Measurements from ENCODE around the gene RAX2.

Gene RAX2

GRCh38 chr19:3798137-3798536 is 26.1 kb upstream of the RAX2 start:
- no peak overlapping the region for H3K9ac ChIP-seq (ENCODE audit: low read depth, low read length)
- peaks cover 36% of the 10 kb centered on the region for H3K27me3 ChIP-seq (ENCODE audit: control insufficient read depth, insufficient read depth, low read length)
- H3K9me3 ChIP-seq (replicated peaks; ENCODE audit: low read length) = no peaks in the 10 kb centered on the region
- no peak overlapping the region for H3K4me2 ChIP-seq (ENCODE audit: low read length)
- H3K36me3 ChIP-seq (ENCODE audit: insufficient read depth, low read length) = no peaks in the 10 kb centered on the region
- no peak overlapping the region for H3K4me3 ChIP-seq (ENCODE audit: low read length)
- peaks cover 7% of the 10 kb centered on the region for H3K4me1 ChIP-seq (ENCODE audit: control insufficient read depth, insufficient read depth, low read length)

- H3K4me1 ChIP-seq (ENCODE audit: control insufficient read depth, insufficient read depth, low read length) = peaks cover 4% of the 10 kb centered on the region
- H3K9me3 ChIP-seq (replicated peaks; ENCODE audit: low read length) = no peaks in the 10 kb centered on the region
- H3K36me3 ChIP-seq (ENCODE audit: insufficient read depth, low read length) = no peaks in the 10 kb centered on the region
- no peak overlapping the region for H3K4me2 ChIP-seq (ENCODE audit: low read length)
- H3K4me3 ChIP-seq (ENCODE audit: low read length) = no peak overlapping the region
- peaks cover 23% of the 10 kb centered on the region for H3K27me3 ChIP-seq (ENCODE audit: control insufficient read depth, insufficient read depth, low read length)
- no peak overlapping the region for H3K9ac ChIP-seq (ENCODE audit: low read depth, low read length)
Measured at GRCh38 chr19:3796358-3796757, 24.3 kb upstream of the RAX2 start.

GRCh38 chr19:3793799-3794198 is 21.8 kb upstream of the RAX2 start:
- peaks cover 4% of the 10 kb centered on the region for H3K9me3 ChIP-seq (replicated peaks; ENCODE audit: low read length)
- peaks cover 27% of the 10 kb centered on the region for H3K27me3 ChIP-seq (ENCODE audit: control insufficient read depth, insufficient read depth, low read length)
- no peak overlapping the region for H3K4me2 ChIP-seq (ENCODE audit: low read length)
- no peak overlapping the region for H3K4me3 ChIP-seq (ENCODE audit: low read length)
- no peaks in the 10 kb centered on the region for H3K4me1 ChIP-seq (ENCODE audit: control insufficient read depth, insufficient read depth, low read length)
- H3K36me3 ChIP-seq (ENCODE audit: insufficient read depth, low read length) = no peaks in the 10 kb centered on the region
- H3K9ac ChIP-seq (ENCODE audit: low read depth, low read length) = no peak overlapping the region

GRCh38 chr19:3792114-3792513 is 20.1 kb upstream of the RAX2 start:
- Histone ChIP-seq H3K9ac (ENCODE audit: low read depth, low read length) (no peak overlapping the region), H3K36me3 (ENCODE audit: insufficient read depth, low read length) (no peaks in the 10 kb centered on the region), H3K27me3 (ENCODE audit: control insufficient read depth, insufficient read depth, low read length) (peaks cover 28% of the 10 kb centered on the region), H3K4me2 (ENCODE audit: low read length) (no peak overlapping the region), H3K4me3 (ENCODE audit: low read length) (no peak overlapping the region), H3K4me1 (ENCODE audit: control insufficient read depth, insufficient read depth, low read length) (no peaks in the 10 kb centered on the region), H3K9me3 (replicated peaks; ENCODE audit: low read length) (peaks cover 4% of the 10 kb centered on the region)

DNA sequence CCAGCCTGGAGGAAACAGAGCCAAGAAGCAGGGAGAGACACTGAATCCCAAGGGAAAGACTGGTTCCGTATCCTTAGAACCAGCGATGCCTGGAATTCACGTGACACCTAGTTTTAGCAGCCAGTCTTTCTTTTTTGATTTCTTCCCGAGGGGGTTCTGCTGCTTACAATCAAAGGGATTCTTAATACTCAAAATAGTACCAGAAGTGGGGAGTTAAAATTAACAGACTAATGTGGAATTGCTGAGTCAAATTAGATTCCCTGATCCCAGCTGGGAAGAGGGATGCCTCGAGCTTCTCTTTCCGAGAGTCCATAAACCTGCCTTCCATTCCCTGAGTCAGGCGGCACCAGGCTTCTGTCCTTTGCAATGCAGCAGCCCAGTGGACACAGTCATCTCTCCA is 18.9 kb upstream of the RAX2 start:
- peaks cover 28% of the 10 kb centered on the region for H3K27me3 ChIP-seq (ENCODE audit: control insufficient read depth, insufficient read depth, low read length)
- peaks cover 4% of the 10 kb centered on the region for H3K9me3 ChIP-seq (replicated peaks; ENCODE audit: low read length)
- H3K36me3 ChIP-seq (ENCODE audit: insufficient read depth, low read length) = no peaks in the 10 kb centered on the region
- H3K4me2 ChIP-seq (ENCODE audit: low read length) = no peak overlapping the region
- H3K4me1 ChIP-seq (ENCODE audit: control insufficient read depth, insufficient read depth, low read length) = no peaks in the 10 kb centered on the region
- no peak overlapping the region for H3K4me3 ChIP-seq (ENCODE audit: low read length)
- H3K9ac ChIP-seq (ENCODE audit: low read depth, low read length) = no peak overlapping the region

- H3K36me3 ChIP-seq (ENCODE audit: insufficient read depth, low read length) = no peaks in the 10 kb centered on the region
- no peak overlapping the region for H3K9ac ChIP-seq (ENCODE audit: low read depth, low read length)
- no peaks in the 10 kb centered on the region for H3K4me1 ChIP-seq (ENCODE audit: control insufficient read depth, insufficient read depth, low read length)
- H3K9me3 ChIP-seq (replicated peaks; ENCODE audit: low read length) = peaks cover 4% of the 10 kb centered on the region
- no peak overlapping the region for H3K4me2 ChIP-seq (ENCODE audit: low read length)
- peaks cover 31% of the 10 kb centered on the region for H3K27me3 ChIP-seq (ENCODE audit: control insufficient read depth, insufficient read depth, low read length)
- H3K4me3 ChIP-seq (ENCODE audit: low read length) = no peak overlapping the region
Measured at GRCh38 chr19:3790209-3790734, 18.2 kb upstream of the RAX2 start.

GRCh38 chr19:3788996-3789778 is 17.2 kb upstream of the RAX2 start:
- Histone ChIP-seq H3K4me3 (ENCODE audit: low read length) (no peak overlapping the region), H3K9ac (ENCODE audit: low read depth, low read length) (no peak overlapping the region), H3K36me3 (ENCODE audit: insufficient read depth, low read length) (no peaks in the 10 kb centered on the region), H3K9me3 (replicated peaks; ENCODE audit: low read length) (peaks cover 4% of the 10 kb centered on the region), H3K4me2 (ENCODE audit: low read length) (no peak overlapping the region), H3K4me1 (ENCODE audit: control insufficient read depth, insufficient read depth, low read length) (no peaks in the 10 kb centered on the region), H3K27me3 (ENCODE audit: control insufficient read depth, insufficient read depth, low read length) (peaks cover 37% of the 10 kb centered on the region)

DNA sequence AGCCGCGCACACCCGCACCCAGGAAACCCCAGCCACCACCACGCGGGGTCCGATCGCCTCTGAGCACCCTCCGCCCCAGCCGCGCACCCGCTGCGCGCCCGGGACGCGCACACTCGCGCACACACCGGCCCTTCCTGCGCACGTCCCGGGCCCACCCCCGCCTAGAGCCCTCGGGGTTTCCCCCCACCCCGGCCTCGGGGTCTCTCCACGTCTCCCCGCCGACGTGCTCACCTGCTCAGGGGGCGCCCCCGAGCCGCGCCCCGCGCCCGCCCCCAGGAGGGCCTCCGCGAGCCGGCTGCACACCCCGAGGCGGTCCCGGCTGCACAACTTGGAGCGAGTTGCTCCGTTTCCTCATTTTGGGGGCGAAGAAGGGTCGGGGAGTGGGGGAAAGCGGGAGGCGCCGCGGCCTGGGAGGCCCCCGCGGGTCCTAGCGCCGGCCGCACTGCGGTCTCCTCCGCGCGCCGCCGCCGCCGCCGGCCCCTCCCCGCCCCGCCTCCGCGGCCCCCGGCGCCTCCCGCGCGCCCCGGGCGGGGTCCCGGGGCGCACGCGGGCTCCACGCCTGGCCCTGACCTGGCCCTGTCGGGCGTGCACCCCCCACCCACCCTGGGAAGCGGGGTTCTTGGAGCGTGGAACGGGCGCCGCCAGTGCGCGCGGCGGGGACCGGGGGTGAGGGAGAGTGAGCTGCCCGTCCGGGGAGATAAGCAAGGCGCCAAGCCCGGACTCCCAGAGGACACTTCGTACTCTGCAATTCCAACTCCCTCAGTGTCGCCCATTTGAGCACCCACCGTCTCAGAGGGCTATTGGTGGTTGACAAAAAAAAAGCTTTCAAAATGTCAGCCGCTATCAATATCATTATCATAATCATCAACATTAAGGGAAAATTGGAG is 14.2 kb upstream of the RAX2 start, which contains the start of gene MATK:
TSS of gene MATK (minus strand) at position 444 of the 887 bp plus-strand sequence. CDS start 1,246 bp downstream, outside the sequence.
- H3K4me1 ChIP-seq (ENCODE audit: control insufficient read depth, insufficient read depth, low read length) = no peaks in the 10 kb centered on the region
- H3K9ac ChIP-seq (ENCODE audit: low read depth, low read length) = no peak within 1 kb of the TSS
- H3K4me3 ChIP-seq (ENCODE audit: low read length) = no peak within 1 kb of the TSS

DNA sequence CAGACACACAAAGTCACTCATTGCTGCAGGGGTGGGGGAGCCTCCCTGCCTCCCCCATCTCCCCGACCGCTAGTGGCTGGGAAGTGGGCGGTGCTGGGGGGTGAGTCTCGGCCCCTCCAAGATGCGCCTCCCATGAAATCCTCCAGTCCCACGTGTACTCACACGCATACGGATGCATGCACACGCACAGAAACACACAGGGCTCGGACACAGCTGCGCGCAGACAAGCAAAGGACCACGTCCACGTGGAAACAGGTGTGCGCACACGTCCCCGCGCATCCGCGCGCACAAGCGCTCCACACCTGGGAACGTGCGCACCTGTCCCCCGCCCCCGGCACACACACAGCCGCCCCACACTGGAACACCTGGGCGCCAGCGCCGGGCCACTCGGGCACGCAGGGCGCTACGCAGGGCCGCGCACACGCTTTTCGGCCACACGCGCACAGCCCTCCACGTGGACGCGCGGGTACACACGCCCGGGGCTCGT is 13.5 kb upstream of the RAX2 start:
- Histone ChIP-seq H3K4me1 (ENCODE audit: control insufficient read depth, insufficient read depth, low read length) (no peaks in the 10 kb centered on the region), H3K27me3 (ENCODE audit: control insufficient read depth, insufficient read depth, low read length) (peaks cover 31% of the 10 kb centered on the region), H3K36me3 (ENCODE audit: insufficient read depth, low read length) (no peaks in the 10 kb centered on the region), H3K4me3 (ENCODE audit: low read length) (no peak overlapping the region), H3K9ac (ENCODE audit: low read depth, low read length) (no peak overlapping the region), H3K4me2 (ENCODE audit: low read length) (peak overlapping the region; percentile 12), H3K9me3 (replicated peaks; ENCODE audit: low read length) (peaks cover 15% of the 10 kb centered on the region)

More for the DNA sequence above, 14.2 kb upstream of the RAX2 start, which contains the start of gene MATK:
- peaks cover 37% of the 10 kb centered on the region for H3K27me3 ChIP-seq (ENCODE audit: control insufficient read depth, insufficient read depth, low read length)
- H3K4me2 ChIP-seq (ENCODE audit: low read length) = peak within 1 kb of the TSS; percentile 12
- H3K36me3 ChIP-seq (ENCODE audit: insufficient read depth, low read length) = no peaks in the 10 kb centered on the region
- H3K9me3 ChIP-seq (replicated peaks; ENCODE audit: low read length) = peaks cover 18% of the 10 kb centered on the region

- Histone ChIP-seq H3K36me3 (ENCODE audit: insufficient read depth, low read length) (no peaks in the 10 kb centered on the region), H3K4me2 (ENCODE audit: low read length) (no peak overlapping the region), H3K9me3 (replicated peaks; ENCODE audit: low read length) (peaks cover 15% of the 10 kb centered on the region), H3K4me1 (ENCODE audit: control insufficient read depth, insufficient read depth, low read length) (no peaks in the 10 kb centered on the region), H3K4me3 (ENCODE audit: low read length) (no peak overlapping the region), H3K9ac (ENCODE audit: low read depth, low read length) (no peak overlapping the region), H3K27me3 (ENCODE audit: control insufficient read depth, insufficient read depth, low read length) (peaks cover 25% of the 10 kb centered on the region)
Measured at GRCh38 chr19:3784607-3785450, 12.8 kb upstream of the RAX2 start.

All from skeletal muscle satellite cell (primary cell).